Urothelium cell line (cell line): Measurements from ENCODE around the gene MYH7.
"Not testable (repeated sequence)": the region's sequence is repeated elsewhere in the genome, so short reads cannot be mapped to it uniquely, and the experiment has no call there.

Experiments
- DNase-seq: peaks from one replicate; pipeline ENCODE4 v3.0.0; 2011; ENCODE audit warnings: low spot score, mixed read lengths
- FAIRE-seq: peaks from 2 replicates; lab custom pipeline; 2011; peaks lifted over from hg19 to GRCh38; lab: Jason Lieb, UNC

Gene MYH7

GRCh38 chr14:23388996-23389395, 46.5 kb downstream of the MYH7 start:
- FAIRE-seq (no peak), DNase-seq (no peak)

DNA sequence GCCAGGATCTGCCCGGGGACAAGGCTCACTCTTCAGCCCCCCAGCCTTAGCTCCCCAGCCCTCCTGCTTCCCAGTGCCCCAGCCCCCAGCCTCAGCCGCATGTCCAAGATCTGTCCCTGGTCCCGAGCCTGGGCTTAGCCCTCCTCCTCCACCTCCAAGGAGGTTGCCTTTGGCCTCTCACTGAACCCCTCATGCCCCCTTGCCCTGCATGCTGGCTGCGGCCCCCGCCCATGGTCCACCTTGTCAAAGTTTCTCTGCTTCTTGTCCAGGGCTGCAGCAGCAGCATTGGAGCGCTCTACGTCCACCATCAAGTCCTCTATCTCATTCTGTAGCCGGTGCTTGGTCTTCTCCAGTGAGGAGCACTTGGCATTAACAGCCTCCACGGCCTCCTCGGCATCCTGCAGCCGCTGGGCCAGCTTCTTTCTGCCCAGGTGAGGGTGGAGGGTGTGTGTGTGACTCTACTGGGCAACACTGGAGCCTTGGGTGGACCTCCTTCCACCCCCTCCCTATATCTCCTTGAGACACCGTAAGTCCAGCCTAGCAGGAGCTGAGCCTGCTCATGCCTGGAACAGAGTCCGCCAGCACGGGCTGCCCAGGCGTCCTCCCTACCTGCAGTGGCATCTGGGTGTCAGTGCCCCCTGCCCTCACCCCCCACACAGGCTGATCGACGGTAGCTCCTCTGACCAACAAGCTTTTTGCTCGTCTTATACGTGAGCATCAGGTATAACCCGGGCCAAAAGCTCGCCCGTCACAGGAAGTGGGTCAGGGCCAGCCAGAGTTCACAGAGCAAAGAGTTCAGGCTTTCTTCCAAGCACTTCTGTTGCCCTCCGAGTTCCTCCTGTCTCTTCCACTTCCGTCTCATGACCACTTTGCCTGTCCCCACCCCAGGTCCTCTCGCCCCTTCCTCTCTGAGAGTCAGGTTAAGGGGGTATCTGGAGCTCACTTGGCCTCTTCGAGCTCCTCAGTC, 47.3 kb downstream of the MYH7 start:
- no peak for FAIRE-seq

DNA sequence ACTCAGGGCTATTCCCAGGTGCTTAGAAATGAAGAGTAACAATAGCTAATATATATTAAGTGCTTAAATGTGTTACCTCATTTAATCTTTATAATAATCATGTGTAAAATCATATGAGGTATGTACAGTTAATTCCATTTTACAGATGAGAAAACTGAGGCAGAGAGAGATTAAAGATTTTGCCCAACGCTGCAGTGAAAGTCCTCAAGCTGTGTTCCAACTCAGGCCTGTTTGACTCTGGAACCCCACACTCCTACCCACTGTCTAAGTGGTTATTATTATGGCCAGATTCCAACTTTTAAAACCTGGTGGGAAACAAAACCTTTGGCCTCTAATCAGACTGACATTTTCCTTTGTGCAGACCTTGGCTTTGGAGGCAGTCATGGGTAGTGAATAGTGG, 48.5 kb downstream of the MYH7 start:
- no peak for FAIRE-seq
- no peak for DNase-seq

More for the DNA sequence above, 47.3 kb downstream of the MYH7 start:
- no peak for DNase-seq

- DNase-seq, FAIRE-seq: not testable (repeated sequence)
These were observed 49.2 kb downstream of the MYH7 start for GRCh38 chr14:23386266-23386657.

DNA sequence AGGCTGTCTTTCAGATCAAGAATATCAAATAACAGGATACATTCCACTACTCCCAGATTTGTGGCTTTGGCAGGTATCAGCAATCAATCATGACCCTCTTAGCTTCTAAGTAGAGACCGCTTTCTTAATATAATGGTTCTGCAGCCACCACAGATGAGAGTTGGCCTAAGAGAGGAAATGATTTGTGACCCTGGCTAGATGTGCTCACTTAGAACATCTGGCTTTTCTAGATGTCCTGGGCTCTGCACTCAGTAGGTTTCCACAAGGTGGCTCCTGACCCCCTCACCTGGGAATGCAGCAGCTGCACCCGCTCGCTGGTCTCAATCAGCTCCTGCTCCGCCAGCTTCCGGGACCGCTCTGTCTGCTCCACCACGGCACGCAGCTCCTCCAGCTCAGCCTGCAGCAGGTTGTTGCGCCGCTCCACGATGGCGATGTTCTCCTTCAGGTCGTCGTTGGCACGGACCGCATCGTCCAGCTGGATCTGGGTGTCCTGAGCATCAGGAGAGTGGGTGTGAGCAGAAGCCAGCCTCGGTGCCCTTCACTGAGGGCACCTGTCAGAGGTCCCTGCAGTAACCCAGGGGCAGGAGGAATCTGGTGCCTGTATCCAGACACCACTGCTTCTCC, 49.7 kb downstream of the MYH7 start:
- FAIRE-seq: peak; percentile 74
- no peak for DNase-seq

- no peak for DNase-seq
- no peak for FAIRE-seq
These were observed 50.2 kb downstream of the MYH7 start for GRCh38 chr14:23385244-23385641.

DNA sequence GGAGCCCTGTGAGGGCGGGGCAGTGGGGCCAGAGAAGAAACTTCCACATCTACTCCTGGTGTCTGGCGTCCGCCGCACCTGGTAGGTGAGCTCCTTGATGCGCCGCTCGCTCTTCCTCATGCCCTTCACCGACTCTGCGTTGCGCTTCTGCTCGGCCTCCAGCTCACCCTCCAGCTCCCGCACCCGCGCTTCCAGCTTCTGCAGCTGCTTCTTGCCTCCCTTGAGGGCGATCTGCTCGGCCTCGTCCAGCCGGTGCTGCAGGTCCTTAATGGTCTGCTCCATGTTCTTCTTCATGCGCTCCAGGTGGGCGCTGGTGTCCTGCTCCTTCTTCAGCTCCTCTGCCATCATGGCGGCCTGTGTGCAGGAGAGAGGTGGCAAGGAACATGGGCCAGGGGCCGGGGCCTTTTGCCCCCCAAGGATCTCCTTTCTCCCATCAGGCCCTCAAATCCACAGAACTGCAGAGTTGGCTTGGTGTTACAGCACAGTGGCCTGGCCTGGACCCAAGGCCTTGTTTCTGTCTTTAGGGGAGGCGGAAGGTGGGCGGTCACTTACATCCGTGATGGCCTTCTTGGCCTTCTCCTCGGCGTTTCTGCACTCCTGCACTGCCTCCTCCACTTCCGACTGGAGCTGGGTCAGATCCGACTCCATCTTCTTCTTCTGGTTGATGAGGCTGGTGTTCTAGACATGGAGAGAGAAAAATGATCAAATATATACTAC, 50.9 kb downstream of the MYH7 start:
- FAIRE-seq (no peak), DNase-seq (no peak)

DNA sequence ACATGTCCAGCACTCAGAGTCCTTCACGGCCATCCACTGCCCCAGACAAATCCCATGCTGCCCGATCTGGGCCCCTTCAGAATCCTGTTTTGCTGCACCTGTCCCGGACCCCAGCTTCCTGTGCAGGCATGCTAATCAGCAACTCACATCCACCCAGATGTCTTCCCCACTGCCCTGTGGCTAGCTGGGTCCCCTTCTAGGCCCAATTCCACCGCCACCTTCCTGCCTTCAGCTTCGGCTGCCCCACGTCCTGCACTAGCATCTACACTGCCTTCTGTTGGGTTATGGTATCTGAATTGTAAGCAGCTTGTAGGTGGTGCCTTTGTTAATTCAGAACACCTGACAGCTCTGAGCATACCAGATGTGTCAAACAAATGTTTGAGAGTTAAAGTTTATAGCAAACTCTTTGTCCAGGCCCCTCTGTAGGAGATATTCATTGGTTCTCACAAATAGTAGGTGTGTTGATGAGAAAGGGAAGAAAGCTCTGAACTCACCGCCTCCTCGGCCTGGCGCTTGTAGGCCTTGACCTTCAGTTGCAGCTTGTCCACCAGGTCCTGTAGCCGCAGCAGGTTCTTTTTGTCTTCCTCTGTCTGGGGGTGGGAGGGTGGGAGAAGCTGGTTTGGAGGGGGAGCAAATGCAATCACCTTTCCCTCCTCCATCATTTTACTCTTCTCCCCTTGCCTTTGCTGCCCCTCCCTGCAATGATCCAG, 52.6 kb downstream of the MYH7 start:
- FAIRE-seq: no peak
- DNase-seq: no peak

DNA sequence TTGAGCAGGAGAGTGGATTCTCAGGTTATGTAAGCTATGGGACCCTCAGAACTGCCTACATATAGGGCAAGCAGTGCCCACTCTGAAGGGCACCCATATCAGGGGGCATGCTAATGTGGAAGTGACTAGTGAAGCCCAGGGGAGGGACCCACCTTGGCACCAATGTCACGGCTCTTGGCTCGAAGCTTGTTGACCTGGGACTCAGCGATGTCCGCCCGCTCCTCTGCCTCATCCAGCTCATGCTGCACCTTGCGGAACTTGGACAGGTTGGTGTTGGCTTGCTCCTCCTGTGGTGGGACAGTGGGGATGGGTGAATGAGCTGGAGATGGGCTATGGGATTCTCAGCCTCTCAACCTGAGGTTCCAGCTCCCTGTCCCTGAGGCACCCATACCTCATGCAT, 53.2 kb downstream of the MYH7 start:
- no peak for DNase-seq
- no peak for FAIRE-seq

- no peak for FAIRE-seq
- DNase-seq: no peak
These were observed 53.6 kb downstream of the MYH7 start for GRCh38 chr14:23381871-23382270.

- no peak for FAIRE-seq
- no peak for DNase-seq
These were observed 54.5 kb downstream of the MYH7 start for GRCh38 chr14:23380976-23381375.

DNA sequence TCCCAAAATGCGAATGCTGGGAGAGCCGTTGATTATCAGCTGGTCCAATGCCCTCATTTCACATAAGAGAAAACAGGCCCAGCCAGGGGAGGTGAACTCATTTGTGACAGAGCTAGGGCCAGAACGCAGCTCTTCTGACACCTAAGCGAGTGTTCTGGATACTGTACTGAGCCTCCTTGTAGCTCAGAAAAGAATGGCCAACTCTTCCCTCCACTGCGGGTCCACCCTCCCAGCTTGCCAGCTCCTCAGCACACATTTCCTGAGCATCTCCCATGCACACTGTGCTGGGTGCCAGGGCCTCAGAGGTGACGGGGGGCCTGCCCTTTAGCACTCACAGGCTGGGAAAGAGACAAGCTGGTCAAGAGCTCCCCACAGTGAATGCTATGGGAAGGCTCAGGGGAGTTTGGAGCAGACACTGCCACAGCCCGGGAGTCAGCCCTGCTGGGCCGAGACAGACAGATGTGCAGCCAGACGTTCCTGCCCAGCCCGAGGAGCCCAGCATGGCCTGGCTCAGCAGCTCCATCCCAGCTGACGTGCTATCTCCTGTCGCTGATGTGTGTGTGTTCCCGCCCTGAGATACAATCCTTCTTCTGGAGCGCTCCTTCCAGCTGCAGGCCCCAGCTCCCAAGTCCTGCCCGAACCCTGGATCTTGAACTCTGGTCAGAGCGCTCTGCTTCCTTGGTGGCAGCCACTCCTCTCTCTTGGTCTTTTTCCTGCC, 55.1 kb downstream of the MYH7 start:
- FAIRE-seq: no peak
- DNase-seq: no peak

GRCh38 chr14:23379366-23380196, 55.9 kb downstream of the MYH7 start:
- DNase-seq (peak; percentile 79), FAIRE-seq (no peak)

- FAIRE-seq: no peak
- no peak for DNase-seq
These were observed 56.7 kb downstream of the MYH7 start for GRCh38 chr14:23378612-23379220.

GRCh38 chr14:23377573-23378563, 57.6 kb downstream of the MYH7 start:
- DNase-seq (no peak), FAIRE-seq (no peak)

- no peak for FAIRE-seq
- no peak for DNase-seq
These were observed 58.3 kb downstream of the MYH7 start for GRCh38 chr14:23377198-23377550.

GRCh38 chr14:23376482-23377197, 58.8 kb downstream of the MYH7 start, which contains the start of gene CMTM5:
Gene CMTM5 (plus strand): TSS chr14:23377046. CDS start chr14:23377252, 206 bp downstream.
- DNase-seq: no peak
- FAIRE-seq: no peak
